Fibroblast of lung (primary cell): ENCODE data around the gene KSR2. TPM values are rescaled to one million over a fixed set of nuclear protein-coding genes. Genes with fewer than 3 reads are reported as not detected.

Experiments
- DNase-seq, 2 donors: peaks; one replicate each; pipeline versions ENCODE4 v3.0.0 to v3.0.0-alpha.2; 2010; ENCODE audit warnings: low read depth in 2 of 2
- H2AFZ ChIP-seq: 2 replicates; pipeline ENCODE4 v1.5.1; 2012; ENCODE audit warnings: low read length, control low read depth, inconsistent platforms
- H3K27ac ChIP-seq: 2 replicates; pipeline ENCODE4 v1.5.1; 2011; ENCODE audit warnings: low read length, control low read depth; ENCODE audit not compliant: insufficient read depth
- H3K27me3 ChIP-seq: 2 replicates; pipeline ENCODE4 v1.5.1; 2011; ENCODE audit warnings: mild to moderate bottlenecking, low read length; ENCODE audit not compliant: control insufficient read depth, insufficient read depth
- H3K36me3 ChIP-seq: 2 replicates; pipeline ENCODE4 v1.5.1; 2011; ENCODE audit warnings: low read length; ENCODE audit not compliant: control insufficient read depth, insufficient read depth
- H3K4me1 ChIP-seq: 2 replicates; pipeline ENCODE4 v1.5.1; 2011; ENCODE audit warnings: low read length; ENCODE audit not compliant: control insufficient read depth, insufficient read depth; ENCODE audit errors: extremely low read depth
- H3K4me2 ChIP-seq: 2 replicates; pipeline ENCODE4 v1.5.1; 2011; ENCODE audit warnings: low read length, control low read depth; ENCODE audit not compliant: insufficient read depth; ENCODE audit errors: extremely low read depth
- H3K4me3 ChIP-seq, 4 experiments: fragments of 200-600 bp in 1 of 4; sonication (generic) in 1 of 4; replicated peaks in 1 of 4; 2 replicates each; pipeline ENCODE4 v1.5.1; 2011 to 2016; ENCODE audit warnings: low read length in 4 of 4, low read depth in 3 of 4, mild to moderate bottlenecking in 3 of 4, control low read depth in 2 of 4, inconsistent platforms in 1 of 4, mixed read lengths in 1 of 4; ENCODE audit not compliant: insufficient read depth in 1 of 4; ENCODE audit errors: control extremely low read depth in 1 of 4
- H3K79me2 ChIP-seq: 2 replicates; pipeline ENCODE4 v1.5.1; 2012; ENCODE audit warnings: mild to moderate bottlenecking, low read length, inconsistent platforms; ENCODE audit not compliant: control insufficient read depth, insufficient read depth
- H3K9ac ChIP-seq: 2 replicates; pipeline ENCODE4 v1.5.1; 2011; ENCODE audit warnings: mild to moderate bottlenecking, low read length, control low read depth; ENCODE audit not compliant: insufficient read depth
- H3K9me3 ChIP-seq: 2 replicates; pipeline ENCODE4 v1.5.1; 2012; ENCODE audit warnings: low read depth, low read length; ENCODE audit not compliant: control insufficient read depth, insufficient read depth
- H4K20me1 ChIP-seq: 2 replicates; pipeline ENCODE4 v1.5.1; 2011; ENCODE audit warnings: low read length; ENCODE audit not compliant: control insufficient read depth, insufficient read depth; ENCODE audit errors: extremely low read depth
- EZH2 ChIP-seq: IDR thresholded peaks from 2 replicates; pipeline ENCODE4 v1.5.1; 2012; ENCODE audit warnings: low read length, control low read depth, mild to moderate bottlenecking; ENCODE audit errors: missing control alignments
- polyA plus RNA-seq, 2 donors: library from polyadenylated mRNA; depleted of rRNA in 1 of 2; stranded (reverse) in 1 of 2; unstranded in 1 of 2; fragments of >200 nt; gene quantifications; 2 replicates each; pipeline ENCODE4 v1.2.1, GENCODE V29; 2011 to 2012; ENCODE audit warnings: missing spikeins in 1 of 2
- total RNA-seq: library from RNA; depleted of rRNA; stranded (reverse); fragments of >200 nt; gene quantifications from 2 replicates; pipeline ENCODE4 v1.2.1, GENCODE V29; 2014
- TF ChIP-seq, protein P1 (sequence below), 2 donors: IDR thresholded peaks in 1 of 2; conservative IDR thresholded peaks in 1 of 2; 1 replicate in 1 of 2; 2 replicates in 1 of 2; pipeline ENCODE4 v1.5.1; 2011 to 2012; ENCODE audit warnings: low read length in 2 of 2, control low read depth in 1 of 2, inconsistent platforms in 1 of 2, low read depth in 1 of 2, mild to moderate bottlenecking in 1 of 2

Gene KSR2
- total and polyA plus RNA-seq, 2 donors (not counting 1 experiment from before 2014, with no cell fraction given), result not detected

- Histone ChIP-seq H3K4me2 (no peak overlapping the region), H3K27me3 (no peaks in the 10 kb centered on the region), H3K79me2 (no peaks in the 10 kb centered on the region), H3K9ac (no peak overlapping the region), H3K4me3 (no peak overlapping the region), H2AFZ (no peak overlapping the region), H4K20me1 (no peaks in the 10 kb centered on the region), H3K4me1 (no peaks in the 10 kb centered on the region), H3K36me3 (no peaks in the 10 kb centered on the region), H3K27ac (no peak overlapping the region), H3K9me3 (no peaks in the 10 kb centered on the region)
- DNase-seq, result no peak
- TF ChIP-seq EZH2, result no peak
- TF ChIP-seq, protein P1, sequence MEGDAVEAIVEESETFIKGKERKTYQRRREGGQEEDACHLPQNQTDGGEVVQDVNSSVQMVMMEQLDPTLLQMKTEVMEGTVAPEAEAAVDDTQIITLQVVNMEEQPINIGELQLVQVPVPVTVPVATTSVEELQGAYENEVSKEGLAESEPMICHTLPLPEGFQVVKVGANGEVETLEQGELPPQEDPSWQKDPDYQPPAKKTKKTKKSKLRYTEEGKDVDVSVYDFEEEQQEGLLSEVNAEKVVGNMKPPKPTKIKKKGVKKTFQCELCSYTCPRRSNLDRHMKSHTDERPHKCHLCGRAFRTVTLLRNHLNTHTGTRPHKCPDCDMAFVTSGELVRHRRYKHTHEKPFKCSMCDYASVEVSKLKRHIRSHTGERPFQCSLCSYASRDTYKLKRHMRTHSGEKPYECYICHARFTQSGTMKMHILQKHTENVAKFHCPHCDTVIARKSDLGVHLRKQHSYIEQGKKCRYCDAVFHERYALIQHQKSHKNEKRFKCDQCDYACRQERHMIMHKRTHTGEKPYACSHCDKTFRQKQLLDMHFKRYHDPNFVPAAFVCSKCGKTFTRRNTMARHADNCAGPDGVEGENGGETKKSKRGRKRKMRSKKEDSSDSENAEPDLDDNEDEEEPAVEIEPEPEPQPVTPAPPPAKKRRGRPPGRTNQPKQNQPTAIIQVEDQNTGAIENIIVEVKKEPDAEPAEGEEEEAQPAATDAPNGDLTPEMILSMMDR (conservative IDR thresholded peaks at IDR 0.05 in 1 of 2, IDR thresholded peaks at IDR 0.05 in 1 of 2; ENCODE audit: low read depth in 1 of 2, low read length in 2 of 2), result no peak
Observed at GRCh38 chr12:117467588-117467987, 501.2 kb downstream of the KSR2 start.

- Histone ChIP-seq H2AFZ (no peak overlapping the region), H3K4me1 (no peaks in the 10 kb centered on the region), H4K20me1 (no peaks in the 10 kb centered on the region), H3K27me3 (no peaks in the 10 kb centered on the region), H3K4me2 (no peak overlapping the region), H3K79me2 (no peaks in the 10 kb centered on the region), H3K4me3 (no peak overlapping the region), H3K9ac (no peak overlapping the region), H3K27ac (no peak overlapping the region), H3K36me3 (no peaks in the 10 kb centered on the region), H3K9me3 (no peaks in the 10 kb centered on the region)
- TF ChIP-seq, protein P1 (conservative IDR thresholded peaks at IDR 0.05 in 1 of 2, IDR thresholded peaks at IDR 0.05 in 1 of 2; ENCODE audit: low read depth in 1 of 2, low read length in 2 of 2), result no peak
- no peak for TF ChIP-seq EZH2
- DNase-seq, result no peak
Observed at GRCh38 chr12:117466677-117467362, 502.0 kb downstream of the KSR2 start.

DNA sequence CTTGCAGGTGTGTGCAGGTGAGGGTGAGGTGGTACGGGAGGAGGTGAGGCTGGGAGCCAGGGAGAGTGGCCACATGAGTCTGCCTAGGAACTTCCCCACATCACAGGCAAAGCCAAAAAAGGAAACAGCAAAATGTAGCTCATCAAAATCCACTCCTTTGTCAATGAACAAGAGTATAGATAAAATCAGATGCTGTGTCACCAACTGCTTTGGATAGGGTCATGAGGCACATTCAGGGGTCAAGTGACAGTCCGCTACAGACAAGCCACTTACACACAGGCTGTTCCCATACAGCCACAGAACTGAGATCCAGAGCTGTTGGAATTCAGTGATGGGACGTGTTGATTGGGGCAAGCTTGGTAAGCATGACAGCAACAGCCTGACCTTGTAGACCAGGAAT is 507.1 kb downstream of the KSR2 start:
- Histone ChIP-seq H3K9me3 (no peaks in the 10 kb centered on the region), H3K27ac (no peak overlapping the region), H3K9ac (no peak overlapping the region)

More for the DNA sequence above, 507.1 kb downstream of the KSR2 start:
- no peaks in the 10 kb centered on the region for H3K79me2 ChIP-seq
- H3K4me3 ChIP-seq, result no peak overlapping the region
- H3K4me1 ChIP-seq, result no peaks in the 10 kb centered on the region
- no peaks in the 10 kb centered on the region for H4K20me1 ChIP-seq
- H3K36me3 ChIP-seq, result no peaks in the 10 kb centered on the region
- H3K4me2 ChIP-seq, result no peak overlapping the region
- H2AFZ ChIP-seq, result no peak overlapping the region
- no peak for DNase-seq
- TF ChIP-seq EZH2, result no peak
- TF ChIP-seq, protein P1 (conservative IDR thresholded peaks at IDR 0.05 in 1 of 2, IDR thresholded peaks at IDR 0.05 in 1 of 2; ENCODE audit: low read depth in 1 of 2, low read length in 2 of 2), result no peak
- H3K27me3 ChIP-seq, result no peaks in the 10 kb centered on the region
